ENCODE data around the gene FGF11.

DNA sequence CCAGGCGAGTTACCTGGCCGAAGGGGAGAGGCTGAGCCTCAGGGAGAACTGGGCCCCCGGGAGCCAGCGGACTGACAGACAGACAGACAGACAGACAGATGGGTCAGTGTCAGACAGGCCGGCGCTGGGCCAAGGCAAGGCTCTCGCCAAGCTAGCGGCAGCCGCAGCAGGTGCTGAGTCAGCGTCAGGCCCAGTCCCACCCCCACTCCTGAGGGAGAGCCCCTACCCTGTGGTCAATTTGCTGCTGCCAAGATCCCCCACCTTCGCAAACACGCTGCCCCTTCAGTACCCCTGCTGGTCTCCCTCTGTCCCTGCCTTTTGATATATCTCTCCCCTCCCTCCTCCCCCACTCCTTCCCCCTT is 1.5 kb downstream of the FGF11 start:
- TF ChIP-seq, protein P1, sequence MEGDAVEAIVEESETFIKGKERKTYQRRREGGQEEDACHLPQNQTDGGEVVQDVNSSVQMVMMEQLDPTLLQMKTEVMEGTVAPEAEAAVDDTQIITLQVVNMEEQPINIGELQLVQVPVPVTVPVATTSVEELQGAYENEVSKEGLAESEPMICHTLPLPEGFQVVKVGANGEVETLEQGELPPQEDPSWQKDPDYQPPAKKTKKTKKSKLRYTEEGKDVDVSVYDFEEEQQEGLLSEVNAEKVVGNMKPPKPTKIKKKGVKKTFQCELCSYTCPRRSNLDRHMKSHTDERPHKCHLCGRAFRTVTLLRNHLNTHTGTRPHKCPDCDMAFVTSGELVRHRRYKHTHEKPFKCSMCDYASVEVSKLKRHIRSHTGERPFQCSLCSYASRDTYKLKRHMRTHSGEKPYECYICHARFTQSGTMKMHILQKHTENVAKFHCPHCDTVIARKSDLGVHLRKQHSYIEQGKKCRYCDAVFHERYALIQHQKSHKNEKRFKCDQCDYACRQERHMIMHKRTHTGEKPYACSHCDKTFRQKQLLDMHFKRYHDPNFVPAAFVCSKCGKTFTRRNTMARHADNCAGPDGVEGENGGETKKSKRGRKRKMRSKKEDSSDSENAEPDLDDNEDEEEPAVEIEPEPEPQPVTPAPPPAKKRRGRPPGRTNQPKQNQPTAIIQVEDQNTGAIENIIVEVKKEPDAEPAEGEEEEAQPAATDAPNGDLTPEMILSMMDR (IDR thresholded peaks at IDR 0.05) = no peak
- TF ChIP-seq POLR2A (IDR thresholded peaks at IDR 0.05) (no peak), EP300 (IDR thresholded peaks at IDR 0.05; ENCODE audit: low read depth) (no peak), POLR2AphosphoS5 (IDR thresholded peaks at IDR 0.05) (no peak)
